HCT116 (cell line): Measurements from ENCODE around the gene TMEM271. TPM values are rescaled to one million over a fixed set of nuclear protein-coding genes. Genes with fewer than 3 reads are reported as not detected.

Source experiments
- total RNA-seq: library from RNA; stranded (reverse); gene quantifications from one replicate; pipeline ENCODE4 v1.2.1, GENCODE V29; 2021; ENCODE audit not compliant: unreplicated experiment

Gene TMEM271
- total RNA-seq, 1 experiment from 2014 or later, result not detected

Other genes with a start within 250 kb of the TMEM271 start
- gene ZNF141, start 238.5 kb downstream of the TMEM271 start, total RNA-seq, result 0.17 TPM
- 34.5 TPM for gene ZNF721, start 77.1 kb downstream of the TMEM271 start, total RNA-seq
- 38.6 TPM for gene PIGG, start 77.1 kb downstream of the TMEM271 start, total RNA-seq
- not detected for gene PDE6B, start 49.3 kb upstream of the TMEM271 start, total RNA-seq
- gene ATP5ME, start 98.0 kb upstream of the TMEM271 start, total RNA-seq, result 330 TPM
- 14.0 TPM for gene MYL5, start 98.2 kb upstream of the TMEM271 start, total RNA-seq
- 5.5 TPM for gene SLC49A3, start 112.9 kb upstream of the TMEM271 start, total RNA-seq
- gene PCGF3, start 129.5 kb upstream of the TMEM271 start, total RNA-seq, result 66.3 TPM
- gene CPLX1, start 249.8 kb upstream of the TMEM271 start, total RNA-seq, result 14.5 TPM